ENCODE measurements around the gene MRPL12.

MRPL12 gene

DNA sequence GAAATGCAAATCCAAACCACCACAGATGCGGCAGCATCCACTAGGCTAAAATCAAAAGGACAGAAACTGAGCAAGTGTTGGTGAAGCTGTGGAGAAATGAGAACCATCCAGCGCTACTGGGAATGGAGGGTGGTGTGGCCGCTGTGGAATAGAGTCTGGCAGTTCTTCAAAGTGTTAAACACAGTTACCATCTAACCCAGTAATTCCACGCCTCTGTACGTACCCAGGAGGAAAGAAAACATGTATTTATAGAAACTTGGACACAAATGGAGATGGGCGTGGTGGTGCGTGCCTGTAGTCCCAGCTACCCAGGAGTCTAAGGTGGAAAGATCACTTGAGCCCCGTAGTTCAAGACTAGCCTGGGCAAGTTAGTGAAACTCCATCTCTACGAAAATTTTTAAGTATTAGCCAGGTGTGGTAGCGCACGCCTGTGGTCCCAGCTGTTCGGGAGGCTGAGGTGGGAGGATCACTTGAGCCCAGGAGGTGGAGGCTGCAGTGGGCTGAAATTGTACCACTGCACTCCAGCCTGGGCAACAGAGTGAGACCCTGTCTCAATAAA lies 20.6 kb downstream of the MRPL12 start:
- no peak overlapping the region for H3K4me3 ChIP-seq (replicated peaks; ENCODE audit: low read depth, low read length)
- no peak for DNase-seq (ENCODE audit: low read depth)

DNA sequence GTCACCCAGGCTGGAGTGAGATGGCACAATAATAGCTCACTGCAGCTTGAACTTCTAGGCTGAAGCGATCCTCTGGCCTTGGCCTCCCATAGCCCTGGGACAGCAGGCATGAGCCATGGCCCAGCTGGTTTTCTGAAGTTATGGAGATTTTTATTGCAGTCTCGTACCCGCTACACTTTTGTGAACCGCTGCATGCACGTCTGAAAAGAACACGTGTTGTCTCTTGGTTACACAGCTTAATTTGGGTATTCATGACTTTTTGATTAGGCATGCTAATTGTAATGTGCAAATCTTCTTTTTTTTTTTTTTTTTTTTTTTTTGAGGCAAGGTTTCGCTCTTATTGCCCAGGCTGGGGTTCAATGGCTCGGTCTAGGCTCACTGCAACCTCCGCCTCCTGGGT lies 22.3 kb downstream of the MRPL12 start:
- TF ChIP-seq, protein P1, sequence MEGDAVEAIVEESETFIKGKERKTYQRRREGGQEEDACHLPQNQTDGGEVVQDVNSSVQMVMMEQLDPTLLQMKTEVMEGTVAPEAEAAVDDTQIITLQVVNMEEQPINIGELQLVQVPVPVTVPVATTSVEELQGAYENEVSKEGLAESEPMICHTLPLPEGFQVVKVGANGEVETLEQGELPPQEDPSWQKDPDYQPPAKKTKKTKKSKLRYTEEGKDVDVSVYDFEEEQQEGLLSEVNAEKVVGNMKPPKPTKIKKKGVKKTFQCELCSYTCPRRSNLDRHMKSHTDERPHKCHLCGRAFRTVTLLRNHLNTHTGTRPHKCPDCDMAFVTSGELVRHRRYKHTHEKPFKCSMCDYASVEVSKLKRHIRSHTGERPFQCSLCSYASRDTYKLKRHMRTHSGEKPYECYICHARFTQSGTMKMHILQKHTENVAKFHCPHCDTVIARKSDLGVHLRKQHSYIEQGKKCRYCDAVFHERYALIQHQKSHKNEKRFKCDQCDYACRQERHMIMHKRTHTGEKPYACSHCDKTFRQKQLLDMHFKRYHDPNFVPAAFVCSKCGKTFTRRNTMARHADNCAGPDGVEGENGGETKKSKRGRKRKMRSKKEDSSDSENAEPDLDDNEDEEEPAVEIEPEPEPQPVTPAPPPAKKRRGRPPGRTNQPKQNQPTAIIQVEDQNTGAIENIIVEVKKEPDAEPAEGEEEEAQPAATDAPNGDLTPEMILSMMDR (IDR thresholded peaks at IDR 0.05; ENCODE audit: low read length, missing control alignments): no peak
- DNase-seq (ENCODE audit: low read depth): no peak
- no peak overlapping the region for H3K4me3 ChIP-seq (replicated peaks; ENCODE audit: low read depth, low read length)

More for the DNA sequence above, 20.6 kb downstream of the MRPL12 start:
- TF ChIP-seq, protein P1 (IDR thresholded peaks at IDR 0.05; ENCODE audit: low read length, missing control alignments): no peak

DNA sequence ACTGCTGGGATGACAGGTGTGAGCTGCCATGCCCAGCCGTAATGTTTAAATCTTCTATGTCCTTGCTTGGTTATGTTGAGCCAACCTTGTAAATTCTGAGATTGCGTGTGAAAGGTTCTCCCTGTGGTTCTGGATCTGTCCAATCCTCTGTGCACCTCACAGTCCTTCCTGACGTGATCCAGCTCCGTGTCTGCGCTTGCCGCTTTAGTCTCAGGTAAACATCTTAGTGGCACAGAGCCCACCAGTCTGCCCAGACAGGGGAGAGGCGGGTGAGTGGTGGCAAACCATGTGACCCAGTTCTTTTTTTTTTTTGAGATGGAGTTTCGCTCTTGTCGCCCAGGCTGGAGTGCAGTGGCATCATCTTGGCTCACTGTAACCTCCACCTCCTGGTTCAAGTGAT lies 22.8 kb downstream of the MRPL12 start:
- TF ChIP-seq, protein P1 (IDR thresholded peaks at IDR 0.05; ENCODE audit: low read length, missing control alignments): no peak
- no peak for DNase-seq (ENCODE audit: low read depth)
- no peak overlapping the region for H3K4me3 ChIP-seq (replicated peaks; ENCODE audit: low read depth, low read length)

DNA sequence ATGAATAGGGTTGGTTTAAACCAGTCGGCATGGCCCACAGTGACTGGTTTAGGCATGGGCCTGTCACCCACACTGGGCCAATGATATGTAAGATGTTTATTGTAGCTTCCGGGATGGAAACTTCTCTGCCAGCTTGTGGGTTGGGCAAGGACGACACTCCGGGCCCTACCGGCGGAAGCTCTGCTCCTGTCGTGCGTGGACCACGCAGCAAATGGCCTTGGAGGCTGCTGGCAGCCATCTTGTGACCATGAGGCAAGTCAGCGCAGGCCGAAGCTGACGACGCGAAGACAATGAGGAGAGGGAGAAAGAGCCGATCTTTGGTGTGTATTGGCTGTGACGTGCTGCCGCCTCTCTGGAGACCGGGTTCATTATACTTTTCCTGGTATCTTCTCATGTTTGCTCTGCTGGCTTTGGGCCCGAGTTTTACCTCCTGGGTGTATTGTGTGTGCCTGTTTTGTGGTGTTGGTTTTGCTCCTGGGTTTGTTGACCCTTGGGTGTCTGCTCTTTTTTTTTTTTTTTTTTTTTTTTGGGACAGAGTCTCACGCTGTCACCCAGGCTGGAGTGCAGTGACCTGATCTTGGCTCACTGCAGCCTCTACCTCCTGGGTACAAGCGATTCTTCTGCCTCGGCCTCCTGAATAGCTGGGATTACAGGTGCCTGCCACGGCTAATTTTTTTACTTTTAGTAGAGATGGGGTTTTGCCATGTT lies 24.3 kb downstream of the MRPL12 start:
- no peak overlapping the region for H3K4me3 ChIP-seq (replicated peaks; ENCODE audit: low read depth, low read length)
- no peak for DNase-seq (ENCODE audit: low read depth)
- TF ChIP-seq, protein P1 (IDR thresholded peaks at IDR 0.05; ENCODE audit: low read length, missing control alignments): no peak

DNA sequence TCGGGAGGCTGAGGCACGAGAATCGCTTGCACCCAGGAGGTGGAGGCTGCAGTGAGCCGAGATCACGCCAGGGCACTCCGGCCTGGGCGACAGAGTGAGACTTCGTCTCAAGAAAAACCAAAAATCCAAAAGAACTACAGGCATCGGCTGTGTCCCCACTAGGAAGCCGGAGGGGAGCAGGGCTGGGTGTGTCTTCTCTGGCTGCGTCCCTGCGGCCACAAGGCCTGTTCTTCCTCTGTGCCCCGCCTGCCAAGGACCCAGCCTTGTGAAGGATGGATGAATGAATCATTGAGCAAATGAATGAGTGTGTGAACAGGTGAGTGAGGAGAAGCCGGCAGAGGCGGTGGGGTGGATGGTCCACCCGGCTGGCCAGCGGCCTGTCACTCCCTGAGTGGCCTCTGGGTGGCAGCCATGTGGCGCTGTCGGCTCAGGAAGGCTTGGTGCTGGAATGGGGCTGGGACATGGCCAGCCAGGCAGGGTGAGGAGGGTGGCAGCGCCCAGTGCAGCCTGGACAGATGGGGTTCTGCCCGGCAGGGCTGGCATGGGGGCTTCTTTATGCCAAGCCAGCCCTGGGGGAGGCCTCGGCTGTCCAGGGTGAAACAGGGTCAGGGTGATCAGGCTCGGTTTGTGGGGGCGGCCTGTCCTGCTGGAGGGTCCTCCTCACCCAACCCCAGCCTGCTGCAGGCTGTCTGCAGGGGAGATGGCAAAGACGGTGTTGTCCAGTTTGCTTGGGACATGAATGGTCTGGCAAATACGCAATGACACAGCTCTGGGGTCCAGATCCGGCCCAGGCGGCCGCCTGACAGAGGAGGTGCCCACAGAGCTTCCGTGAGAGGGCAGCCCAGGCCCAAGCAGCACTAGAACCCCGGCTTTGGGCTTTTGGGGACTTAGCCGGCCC lies 30.6 kb downstream of the MRPL12 start:
- TF ChIP-seq, protein P1 (IDR thresholded peaks at IDR 0.05; ENCODE audit: low read length, missing control alignments): peak; percentile 75
- peak; percentile 69 for DNase-seq (ENCODE audit: low read depth)
- no peak overlapping the region for H3K4me3 ChIP-seq (replicated peaks; ENCODE audit: low read depth, low read length)

DNA sequence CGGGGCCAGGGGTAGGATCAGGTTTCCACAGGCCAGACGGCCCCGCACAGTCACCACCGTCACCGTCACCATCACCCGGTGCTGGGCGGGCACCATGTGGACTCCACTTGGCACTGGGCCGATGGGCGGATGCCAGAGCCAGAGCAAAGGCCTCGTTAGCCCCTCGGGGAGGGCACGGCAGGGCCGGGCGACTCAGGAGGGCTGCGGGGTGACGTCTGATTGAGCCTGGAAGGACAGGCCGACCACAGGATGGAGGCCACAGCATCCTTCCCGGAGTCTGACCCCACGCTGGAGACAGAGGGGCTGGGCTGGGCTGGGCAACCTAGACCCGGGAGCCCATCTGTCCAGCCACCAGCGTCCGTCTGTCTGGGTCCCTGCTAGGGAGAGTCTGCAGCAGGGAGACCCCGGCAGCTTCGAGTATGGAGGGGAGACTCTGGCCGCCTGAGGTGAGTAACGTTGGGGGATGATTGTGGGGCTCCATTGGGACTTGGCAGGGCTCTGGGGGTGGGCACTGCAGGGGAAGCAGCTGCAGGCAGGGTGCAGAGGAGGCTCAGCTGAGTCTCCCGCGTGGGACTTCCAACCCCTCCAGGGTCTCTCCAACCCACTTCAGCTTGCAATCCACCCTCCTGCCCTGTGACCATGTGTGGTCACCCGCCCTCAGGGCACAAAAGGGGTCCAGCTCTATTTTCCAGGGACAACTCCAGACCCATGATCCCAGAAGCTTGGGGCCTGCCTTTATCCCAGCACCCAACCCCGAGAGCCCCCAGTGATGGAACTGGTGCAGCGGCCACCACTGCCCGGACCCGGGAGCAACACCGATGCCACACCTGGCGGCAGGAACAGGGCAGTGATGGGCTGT lies 31.5 kb downstream of the MRPL12 start:
- TF ChIP-seq, protein P1 (IDR thresholded peaks at IDR 0.05; ENCODE audit: low read length, missing control alignments): no peak
- H3K4me3 ChIP-seq (replicated peaks; ENCODE audit: low read depth, low read length): no peak overlapping the region
- no peak for DNase-seq (ENCODE audit: low read depth)
